Gastrocnemius medialis (tissue), 4 donors: ENCODE measurements around the gene POR. TPM values are rescaled to one million over a fixed set of nuclear protein-coding genes. Genes with fewer than 3 reads are reported as not detected.

Source experiments
- ATAC-seq, 2 donors: fragments of 150-250 bp; one replicate each; pipeline ENCODE4 v1.9.1; 2016
- DNase-seq, 2 donors: peaks; one replicate each; pipeline ENCODE4 v3.0.0-alpha.2; 2019
- H3K27ac ChIP-seq, 4 donors: fragments of 200-600 bp; sonication (generic); 1 replicate in 1 of 4; 2 replicates in 3 of 4; pipeline ENCODE4 v1.5.1; 2016 to 2018; ENCODE audit warnings: mild to moderate bottlenecking in 2 of 4, moderate library complexity in 1 of 4
- H3K27me3 ChIP-seq, 3 donors: fragments of 200-600 bp; sonication (generic) in 2 of 3; 1 replicate in 1 of 3; 2 replicates in 2 of 3; pipeline versions ENCODE4 v1.5.1 to v1.6.0; 2016 to 2019; ENCODE audit warnings: mild to moderate bottlenecking in 1 of 3, moderate library complexity in 1 of 3
- H3K36me3 ChIP-seq, 2 donors: fragments of 200-600 bp; sonication (generic) in 1 of 2; one replicate each; pipeline ENCODE4 v1.5.1; 2017 to 2018
- H3K4me1 ChIP-seq, 2 donors: fragments of 200-600 bp; sonication (generic) in 1 of 2; one replicate each; pipeline ENCODE4 v1.5.1; 2016 to 2017; ENCODE audit warnings: mild to moderate bottlenecking in 2 of 2
- H3K4me3 ChIP-seq, 4 donors: fragments of 200-600 bp; sonication (generic) in 3 of 4; 1 replicate in 1 of 4; 2 replicates in 3 of 4; pipeline ENCODE4 v1.5.1; 2016 to 2019; ENCODE audit warnings: mild to moderate bottlenecking in 2 of 4
- H3K9me3 ChIP-seq, 3 donors: fragments of 200-600 bp; sonication (generic) in 2 of 3; 1 replicate in 1 of 3; 2 replicates in 2 of 3; pipeline ENCODE4 v1.5.1; 2016 to 2019
- CTCF ChIP-seq, 5 experiments: fragments of 450-650 bp in 3 of 5; fragments of 200-600 bp in 2 of 5; sonication (generic) in 2 of 5; IDR thresholded peaks in 4 of 5; conservative IDR thresholded peaks in 1 of 5; 1 replicate in 4 of 5; 2 replicates in 1 of 5; pipeline ENCODE4 v1.5.1; 2016 to 2019; ENCODE audit warnings: antibody characterized with exemption in 5 of 5, mild to moderate bottlenecking in 3 of 5, moderate library complexity in 3 of 5
- POLR2A ChIP-seq, 2 donors: fragments of 450-650 bp; IDR thresholded peaks; one replicate each; pipeline ENCODE4 v1.6.1; 2017; ENCODE audit warnings: antibody characterized with exemption in 2 of 2, mild to moderate bottlenecking in 2 of 2, moderate library complexity in 2 of 2
- in situ Hi-C, 4 donors: fragments of 200-750 bp; cut with MboI; loops; one replicate each; pipeline versions ENCODE4 v1.15.0 to v1.8.0; 2017; ENCODE audit warnings: low sequenced_read_pairs in 4 of 4
- intact Hi-C: fragments of 100-400 bp; cut with DNase I; formaldehyde crosslinking; loops from one replicate; pipeline ENCODE4 v1.15.1; 2023; ENCODE audit warnings: low total_unique reads
- total RNA-seq, 4 donors: library from RNA; depleted of rRNA; stranded (reverse); fragments of >200 nt; gene quantifications; one replicate each; pipeline versions ENCODE4 v1.1.0 to v1.2.3, GENCODE V29; 2016

Gene POR
- total RNA-seq, 4 donors from 2014 or later, result 85.7 to 218 (median 115) TPM

- H3K4me3 ChIP-seq, result no peak overlapping the region
- H3K9me3 ChIP-seq, result no peaks in the 10 kb centered on the region
- H3K36me3 ChIP-seq, result peaks cover 0 to 13% of the 10 kb centered on the region in 2 donors
- H3K4me1 ChIP-seq, result peaks cover 40 to 44% of the 10 kb centered on the region in 2 donors
- no peak for ATAC-seq
- no peaks in the 10 kb centered on the region for H3K27me3 ChIP-seq
- intact Hi-C loops, result no loop called here
- peak overlapping the region; percentile 46 to 84 (median 76) for H3K27ac ChIP-seq
- DNase-seq, result no peak
- TF ChIP-seq POLR2A (IDR thresholded peaks at IDR 0.05), result no peak
- TF ChIP-seq CTCF (IDR thresholded peaks at IDR 0.05 in 4 of 5, conservative IDR thresholded peaks at IDR 0.05 in 1 of 5), result no peak
- in situ Hi-C loops, result no loop called here
These were observed 38.5 kb downstream of the POR start for GRCh38 chr7:75953431-75953830.

GRCh38 chr7:75953931-75954330, 39.0 kb downstream of the POR start:
- ATAC-seq (no peak), DNase-seq (no peak)
- Histone ChIP-seq H3K4me1 (peaks cover 35 to 39% of the 10 kb centered on the region in 2 donors), H3K4me3 (no peak overlapping the region), H3K27ac (peak overlapping the region; percentile 46 to 84 (median 76)), H3K36me3 (peaks cover 0 to 15% of the 10 kb centered on the region in 2 donors), H3K27me3 (no peaks in the 10 kb centered on the region), H3K9me3 (no peaks in the 10 kb centered on the region)
- TF ChIP-seq POLR2A (IDR thresholded peaks at IDR 0.05) (no peak), CTCF (IDR thresholded peaks at IDR 0.05 in 4 of 5, conservative IDR thresholded peaks at IDR 0.05 in 1 of 5) (no peak)
- in situ Hi-C loops (no loop called here), intact Hi-C loops (no loop called here)

GRCh38 chr7:75955331-75955955, 40.5 kb downstream of the POR start:
- intact Hi-C loops, result no loop called here
- peaks cover 0 to 25% of the 10 kb centered on the region in 2 donors for H3K36me3 ChIP-seq
- peak overlapping the region; percentile 76 to 84 (median 78) for H3K27ac ChIP-seq
- no peaks in the 10 kb centered on the region for H3K9me3 ChIP-seq
- H3K4me3 ChIP-seq, result no peak overlapping the region
- no peaks in the 10 kb centered on the region for H3K27me3 ChIP-seq
- ATAC-seq, result peak; percentile 7 to 17
- DNase-seq, result peak in 1 of 2 donors; percentile 56
- TF ChIP-seq POLR2A (IDR thresholded peaks at IDR 0.05), result no peak
- no peak for TF ChIP-seq CTCF (IDR thresholded peaks at IDR 0.05 in 4 of 5, conservative IDR thresholded peaks at IDR 0.05 in 1 of 5)
- in situ Hi-C loops, result no loop called here
- H3K4me1 ChIP-seq, result peaks cover 24 to 25% of the 10 kb centered on the region in 2 donors

- intact Hi-C loops (no loop called here), in situ Hi-C loops (no loop called here)
- Histone ChIP-seq H3K27ac (peak overlapping the region in 1 of 4 donors; percentile 77), H3K9me3 (no peaks in the 10 kb centered on the region), H3K4me1 (peaks cover 22% of the 10 kb centered on the region in 2 donors), H3K4me3 (no peak overlapping the region), H3K36me3 (peaks cover 0 to 25% of the 10 kb centered on the region in 2 donors), H3K27me3 (no peaks in the 10 kb centered on the region)
- ATAC-seq (no peak), DNase-seq (no peak)
- TF ChIP-seq POLR2A (IDR thresholded peaks at IDR 0.05) (no peak), CTCF (IDR thresholded peaks at IDR 0.05 in 4 of 5, conservative IDR thresholded peaks at IDR 0.05 in 1 of 5) (no peak)
These were observed 42.2 kb downstream of the POR start for GRCh38 chr7:75957021-75957736.
